Panc1 (cell line): ENCODE data around the gene SELL. TPM values are rescaled to one million over a fixed set of nuclear protein-coding genes. Genes with fewer than 3 reads are reported as not detected.
A peak's percentile ranks its signal among the peaks of the same experiment; 100 is the strongest.

Experiments used
- ATAC-seq: fragments of 200-7000 bp; cut with Tn5 transposase; 2 replicates; pipeline ENCODE4 v1.9.1; 2020; ENCODE audit warnings: mild to moderate bottlenecking, moderate library complexity
- BruUV-seq: library from RNA; stranded (reverse); fragments of 400-500 nt; replicated peaks from 2 replicates; lab custom pipeline; 2021; lab: Mats Ljungman, UMichigan
- CTCF ChIA-PET: fragments of 300-600 bp; sonication (Branson Sonifier 250); formaldehyde crosslinking; loops from one replicate; lab custom pipeline; 2022; ENCODE audit warnings: antibody characterized with exemption; lab: Charles Lee
- POLR2A ChIA-PET: fragments of 300-600 bp; sonication (Branson Sonifier 250); formaldehyde crosslinking; loops from one replicate; lab custom pipeline; 2022; ENCODE audit warnings: antibody characterized with exemption; lab: Charles Lee
- DNase-seq: peaks from one replicate; pipeline ENCODE4 v3.0.0-alpha.2; 2010; ENCODE audit warnings: low read depth, low spot score
- H3K27ac ChIP-seq: 2 replicates; pipeline ENCODE4 v1.5.1; 2011; ENCODE audit warnings: mild to moderate bottlenecking, low read length, inconsistent platforms
- H3K27me3 ChIP-seq: fragments of 200-500 bp; sonication (Bioruptor generic); 2 replicates; pipeline ENCODE4 v1.6.0; 2014; ENCODE audit warnings: low read length, inconsistent platforms; ENCODE audit not compliant: control insufficient read depth, insufficient read depth
- H3K36me3 ChIP-seq: fragments of 200-500 bp; sonication (Bioruptor generic); 2 replicates; pipeline ENCODE4 v1.5.1; 2014; ENCODE audit warnings: inconsistent platforms, mild to moderate bottlenecking, low read length, moderate library complexity; ENCODE audit not compliant: control insufficient read depth, insufficient read depth
- H3K4me1 ChIP-seq: 2 replicates; pipeline ENCODE4 v1.5.1; 2011; ENCODE audit warnings: inconsistent platforms, mild to moderate bottlenecking, low read length, moderate library complexity; ENCODE audit not compliant: control insufficient read depth, insufficient read depth
- H3K4me3 ChIP-seq, 2 experiments: 2 replicates each; pipeline ENCODE4 v1.5.1; 2011 to 2012; ENCODE audit warnings: low read depth in 2 of 2, low read length in 2 of 2, mild to moderate bottlenecking in 2 of 2, inconsistent platforms in 1 of 2, moderate library complexity in 1 of 2
- H3K9me3 ChIP-seq: fragments of 200-500 bp; sonication (Bioruptor generic); 2 replicates; pipeline ENCODE4 v1.5.1; 2014; ENCODE audit warnings: low read depth, mild to moderate bottlenecking, inconsistent platforms, low read length, moderate library complexity; ENCODE audit not compliant: control insufficient read depth, insufficient read depth
- POLR2AphosphoS5 ChIP-seq: IDR thresholded peaks from 2 replicates; pipeline ENCODE4 v1.6.1; 2012; ENCODE audit warnings: mild to moderate bottlenecking, low read depth, low read length, moderate library complexity
- REST ChIP-seq, 2 experiments: IDR thresholded peaks; 2 replicates each; pipeline ENCODE4 v1.6.1; 2011 to 2012; ENCODE audit warnings: low read depth in 2 of 2, control low read depth in 1 of 2, low read length in 1 of 2, mild to moderate bottlenecking in 1 of 2, moderate library complexity in 1 of 2; ENCODE audit not compliant: insufficient read depth in 1 of 2
- SIN3A ChIP-seq: IDR thresholded peaks from 2 replicates; pipeline ENCODE4 v1.6.1; 2012; ENCODE audit warnings: low read depth, mild to moderate bottlenecking, low read length, moderate library complexity, borderline replicate concordance; ENCODE audit not compliant: insufficient read depth
- TCF7L2 ChIP-seq: IDR thresholded peaks from 2 replicates; pipeline ENCODE4 v1.6.1; 2011; ENCODE audit warnings: mild to moderate bottlenecking, low read depth, low read length, inconsistent platforms
- in situ Hi-C: cut with HindIII; loops from 2 replicates; pipeline ENCODE4 v1.10.0; 2016; ENCODE audit warnings: low sequenced_read_pairs, low pct_unique_long_range_greater_than_20kb
- intact Hi-C: fragments of 100-400 bp; cut with micrococcal nuclease; formaldehyde crosslinking; loops from one replicate; pipeline ENCODE4 v1.10.0; 2022; ENCODE audit not compliant: unreplicated experiment
- total RNA-seq: library from RNA; stranded (reverse); gene quantifications from one replicate; pipeline ENCODE4 v1.2.1, GENCODE V29; 2021; ENCODE audit not compliant: unreplicated experiment
- TF ChIP-seq, protein P1 (sequence below): fragments of 450-650 bp; IDR thresholded peaks from 2 replicates; pipeline ENCODE4 v1.5.1; 2017; ENCODE audit warnings: mild to moderate bottlenecking

SELL gene
- total RNA-seq, 1 experiment from 2014 or later, result 0.31 TPM

- in situ Hi-C loops, result no loop called here
- DNase-seq, result no peak
- POLR2A ChIA-PET, result no interaction called here
- TF ChIP-seq, protein P1, sequence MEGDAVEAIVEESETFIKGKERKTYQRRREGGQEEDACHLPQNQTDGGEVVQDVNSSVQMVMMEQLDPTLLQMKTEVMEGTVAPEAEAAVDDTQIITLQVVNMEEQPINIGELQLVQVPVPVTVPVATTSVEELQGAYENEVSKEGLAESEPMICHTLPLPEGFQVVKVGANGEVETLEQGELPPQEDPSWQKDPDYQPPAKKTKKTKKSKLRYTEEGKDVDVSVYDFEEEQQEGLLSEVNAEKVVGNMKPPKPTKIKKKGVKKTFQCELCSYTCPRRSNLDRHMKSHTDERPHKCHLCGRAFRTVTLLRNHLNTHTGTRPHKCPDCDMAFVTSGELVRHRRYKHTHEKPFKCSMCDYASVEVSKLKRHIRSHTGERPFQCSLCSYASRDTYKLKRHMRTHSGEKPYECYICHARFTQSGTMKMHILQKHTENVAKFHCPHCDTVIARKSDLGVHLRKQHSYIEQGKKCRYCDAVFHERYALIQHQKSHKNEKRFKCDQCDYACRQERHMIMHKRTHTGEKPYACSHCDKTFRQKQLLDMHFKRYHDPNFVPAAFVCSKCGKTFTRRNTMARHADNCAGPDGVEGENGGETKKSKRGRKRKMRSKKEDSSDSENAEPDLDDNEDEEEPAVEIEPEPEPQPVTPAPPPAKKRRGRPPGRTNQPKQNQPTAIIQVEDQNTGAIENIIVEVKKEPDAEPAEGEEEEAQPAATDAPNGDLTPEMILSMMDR, result 0 out of 2 replicates have a peak, but pooled peaks have one; percentile 6
- no peak for TF ChIP-seq REST (IDR thresholded peaks at IDR 0.05; ENCODE audit: insufficient read depth in 1 of 2, low read depth in 2 of 2, low read length in 1 of 2)
- Histone ChIP-seq H3K27me3 (peaks cover 6% of the 10 kb centered on the region; the same call in 1 of the 2 replicates), H3K4me1 (no peaks in the 10 kb centered on the region), H3K27ac (no peak overlapping the region), H3K9me3 (no peaks in the 10 kb centered on the region), H3K36me3 (no peaks in the 10 kb centered on the region), H3K4me3 (no peak overlapping the region)
- ATAC-seq, result no peak
- intact Hi-C loops, result no loop called here
- BruUV-seq, result no TSS peak
- CTCF ChIA-PET, result no interaction called here
Measured at GRCh38 chr1:169753549-169753948, 42.1 kb upstream of the SELL start.

DNA sequence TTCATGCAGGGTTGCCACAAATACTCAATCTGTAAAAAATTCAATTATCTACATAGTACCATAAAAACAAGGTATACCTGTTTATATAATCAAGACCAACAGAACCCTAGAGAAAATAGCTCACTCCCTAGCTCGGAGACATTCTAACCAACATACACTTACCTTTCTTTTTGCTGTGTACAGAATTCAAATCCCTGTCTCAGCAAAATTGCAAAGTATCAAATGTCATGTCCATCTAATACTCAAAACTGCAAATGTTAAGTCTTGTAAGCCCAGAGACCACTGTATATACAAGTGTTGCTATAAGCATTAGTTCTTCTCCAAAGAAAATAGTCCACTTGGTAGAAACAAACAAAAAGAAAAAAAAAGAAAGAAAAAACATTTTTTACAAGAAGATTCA lies 38.6 kb upstream of the SELL start:
- no TSS peak for BruUV-seq
- ATAC-seq (no peak), DNase-seq (no peak)
- in situ Hi-C loops, result no loop called here
- ChIA-PET POLR2A (interaction anchor here (0.5 kb wide), 1 partner anchor 142 kb away, joined by 8 read pairs; no protein-coding TSS in a partner anchor), CTCF (no interaction called here)
- Histone ChIP-seq H3K4me1 (no peaks in the 10 kb centered on the region), H3K36me3 (no peaks in the 10 kb centered on the region), H3K9me3 (no peaks in the 10 kb centered on the region), H3K4me3 (no peak overlapping the region), H3K27ac (no peak overlapping the region), H3K27me3 (peaks cover 3% of the 10 kb centered on the region; the same call in 1 of the 2 replicates)
- intact Hi-C loops, result no loop called here
- TF ChIP-seq, protein P1, result no peak
- TF ChIP-seq POLR2AphosphoS5 (no peak), REST (IDR thresholded peaks at IDR 0.05; ENCODE audit: insufficient read depth in 1 of 2, low read depth in 2 of 2, low read length in 1 of 2) (no peak), TCF7L2 (no peak), SIN3A (no peak)
